Mononuclear cell (primary cell): ENCODE results near the gene NR2C2AP. TPM values are rescaled to one million over a fixed set of nuclear protein-coding genes. Genes with fewer than 3 reads are reported as not detected.

ENCODE experiments used
- H3K27me3 ChIP-seq: 2 replicates; pipeline ENCODE4 v1.6.0; 2011; ENCODE audit warnings: low read length, control low read depth; ENCODE audit not compliant: insufficient read depth
- H3K4me1 ChIP-seq: 2 replicates; pipeline ENCODE4 v1.5.1; 2011; ENCODE audit warnings: mild to moderate bottlenecking, low read length, control low read depth; ENCODE audit not compliant: insufficient read depth
- H3K4me3 ChIP-seq: 2 replicates; pipeline ENCODE4 v1.5.1; 2011; ENCODE audit warnings: mild to moderate bottlenecking, low read length, moderate library complexity
- H3K9me3 ChIP-seq: 2 replicates; pipeline ENCODE4 v1.5.1; 2011; ENCODE audit warnings: low read depth, mild to moderate bottlenecking, control low read depth, low read length
- total RNA-seq: library from RNA; depleted of rRNA; stranded (reverse); fragments of >200 nt; gene quantifications from one replicate; pipeline ENCODE4 v1.2.3, GENCODE V29; 2012

NR2C2AP gene
- 8.0 TPM for total RNA-seq

DNA sequence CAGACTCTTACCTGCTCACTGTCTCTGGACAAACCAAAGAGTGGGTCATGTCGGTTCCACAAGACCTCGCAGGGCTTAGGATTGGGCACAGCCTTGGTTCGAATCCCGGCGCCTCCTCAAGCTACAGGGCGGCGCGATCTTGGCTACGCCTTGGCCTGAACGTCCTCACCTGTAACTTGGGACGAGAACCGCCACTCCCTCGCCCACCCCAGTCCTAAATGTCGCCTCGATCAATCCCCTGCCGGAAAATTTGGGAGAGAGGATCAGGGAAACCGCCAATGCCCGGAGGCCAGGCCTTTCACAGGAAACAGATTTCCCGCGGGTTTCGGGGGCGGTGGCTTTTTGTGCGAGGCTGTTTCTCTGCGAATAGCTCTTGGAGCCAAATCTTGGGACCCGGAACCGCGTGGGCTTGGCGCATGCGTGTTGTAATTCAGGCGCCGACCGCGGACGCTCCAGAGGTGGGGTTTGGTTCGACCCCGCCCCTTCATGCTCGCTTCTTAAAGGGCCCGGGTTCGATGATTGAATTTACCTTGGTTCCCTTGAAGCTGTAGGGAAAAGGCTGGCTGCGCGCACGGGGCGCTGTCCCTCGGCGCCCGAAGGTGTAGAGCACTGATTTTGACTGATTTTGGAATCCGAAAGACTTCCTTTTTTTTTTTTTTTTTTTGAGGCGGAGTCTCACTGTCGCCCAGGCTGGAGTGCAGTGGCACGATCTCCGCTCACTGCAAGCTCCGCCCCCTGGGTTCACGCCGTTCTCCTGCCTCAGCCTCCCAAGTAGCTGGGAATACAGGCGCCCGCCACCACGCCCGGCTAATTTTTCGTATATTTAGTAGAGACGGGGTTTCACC lies at the start of gene NR2C2AP:
TSS of gene NR2C2AP (minus strand) at position 403 of the 845 bp plus-strand sequence. CDS start at position 49, 354 bp downstream.
- H3K4me1 ChIP-seq = peaks cover 26% of the 10 kb centered on the region
- H3K4me3 ChIP-seq = peak within 1 kb of the TSS; percentile 64

DNA sequence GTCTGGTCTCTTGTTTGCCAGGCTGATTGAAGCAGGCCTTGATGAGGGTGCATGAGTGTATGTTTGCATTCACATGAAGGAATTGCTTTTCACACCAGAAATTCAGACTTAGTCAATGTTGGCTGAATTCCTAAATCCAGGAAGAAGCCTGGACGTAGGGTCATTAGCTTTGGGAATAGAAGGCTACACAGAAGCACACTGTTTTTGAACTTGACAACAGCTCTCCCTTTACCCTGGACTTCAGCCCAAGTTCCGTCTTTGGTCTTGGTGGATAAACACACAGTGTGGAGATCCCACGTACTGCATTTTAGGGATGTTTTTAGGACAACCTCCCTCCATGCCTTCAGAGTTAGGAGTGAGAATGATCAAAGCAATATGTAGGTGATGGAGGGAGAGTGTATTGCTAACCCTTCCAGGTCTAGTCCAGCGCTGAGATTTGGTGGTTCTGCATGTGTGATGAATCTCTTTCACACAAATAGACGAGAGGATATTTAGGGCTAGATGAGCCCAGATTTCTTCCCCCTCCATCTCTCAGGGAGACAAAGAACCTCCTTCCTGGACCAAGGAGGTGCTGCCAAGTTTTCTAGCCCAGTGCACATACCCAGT lies 47.1 kb upstream of the NR2C2AP start:
- Histone ChIP-seq H3K9me3 (no peaks in the 10 kb centered on the region), H3K27me3 (peaks cover 3% of the 10 kb centered on the region), H3K4me1 (no peaks in the 10 kb centered on the region), H3K4me3 (no peak overlapping the region)

More for the DNA sequence above, at the start of gene NR2C2AP:
- no peaks in the 10 kb centered on the region for H3K27me3 ChIP-seq
- H3K9me3 ChIP-seq = no peaks in the 10 kb centered on the region

- Histone ChIP-seq H3K9me3 (no peaks in the 10 kb centered on the region), H3K4me1 (no peaks in the 10 kb centered on the region), H3K27me3 (no peaks in the 10 kb centered on the region), H3K4me3 (no peak overlapping the region)
Measured at GRCh38 chr19:19240476-19240875, 37.3 kb upstream of the NR2C2AP start.

DNA sequence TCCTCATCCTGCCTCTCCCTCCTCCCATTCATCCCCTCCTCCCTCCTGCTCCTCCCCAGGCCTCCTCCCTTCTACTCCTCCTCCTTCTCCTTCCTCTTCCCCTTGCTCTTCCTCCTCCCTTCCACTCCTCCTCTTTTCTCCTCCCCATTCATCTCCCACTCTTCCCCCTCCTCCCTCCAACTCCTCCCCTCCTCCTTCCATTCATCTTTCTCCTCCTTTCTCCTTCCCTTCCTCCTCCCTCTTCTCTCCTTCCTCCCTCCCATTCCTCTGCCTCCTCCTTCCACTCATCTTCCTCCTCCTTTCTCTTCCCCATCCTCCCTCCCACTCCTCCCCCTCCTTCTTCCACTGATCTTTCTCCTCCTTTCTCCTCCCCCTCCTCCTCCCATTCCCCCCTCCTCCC lies 36.5 kb upstream of the NR2C2AP start:
- Histone ChIP-seq H3K27me3 (no peaks in the 10 kb centered on the region), H3K4me3 (no peak overlapping the region), H3K9me3 (peaks cover 1% of the 10 kb centered on the region), H3K4me1 (no peaks in the 10 kb centered on the region)

DNA sequence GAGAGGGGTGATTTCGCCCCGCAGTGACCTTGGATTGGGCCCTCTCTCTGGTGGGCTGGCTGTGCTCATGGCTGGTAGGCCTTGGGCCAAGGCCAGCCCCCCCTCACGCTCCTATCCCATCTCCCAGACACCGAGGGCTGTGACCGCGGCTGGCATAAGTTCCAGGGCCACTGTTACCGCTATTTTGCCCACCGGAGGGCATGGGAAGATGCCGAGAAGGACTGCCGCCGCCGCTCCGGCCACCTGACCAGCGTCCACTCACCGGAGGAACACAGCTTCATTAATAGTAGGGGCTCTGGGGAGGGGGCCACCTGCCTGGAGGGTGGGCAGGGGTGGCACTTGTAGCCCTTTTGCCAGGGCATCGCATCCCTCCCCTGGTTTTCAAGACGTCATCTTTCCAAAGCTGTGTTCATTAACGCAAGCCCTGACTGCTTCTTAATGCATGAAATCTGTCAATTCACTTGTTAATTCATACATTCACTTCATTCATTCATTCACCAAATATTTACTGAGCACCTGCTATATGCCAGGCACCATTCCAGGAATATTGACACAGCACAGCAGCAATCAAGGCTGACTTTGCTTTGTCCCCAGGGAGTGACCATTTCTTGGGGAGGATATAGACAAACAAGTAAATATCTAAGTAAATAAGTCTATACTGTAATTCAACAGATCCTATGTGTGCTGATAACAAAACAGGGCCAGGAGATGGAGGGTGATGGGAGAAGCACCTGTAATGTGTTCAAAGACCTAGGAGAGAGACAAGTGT lies 35.1 kb upstream of the NR2C2AP start:
- Histone ChIP-seq H3K9me3 (peaks cover 11% of the 10 kb centered on the region), H3K27me3 (no peaks in the 10 kb centered on the region), H3K4me3 (no peak overlapping the region), H3K4me1 (no peaks in the 10 kb centered on the region)

GRCh38 chr19:19236173-19236572 lies 33.0 kb upstream of the NR2C2AP start:
- Histone ChIP-seq H3K4me3 (no peak overlapping the region), H3K27me3 (no peaks in the 10 kb centered on the region), H3K4me1 (no peaks in the 10 kb centered on the region), H3K9me3 (peaks cover 11% of the 10 kb centered on the region)

DNA sequence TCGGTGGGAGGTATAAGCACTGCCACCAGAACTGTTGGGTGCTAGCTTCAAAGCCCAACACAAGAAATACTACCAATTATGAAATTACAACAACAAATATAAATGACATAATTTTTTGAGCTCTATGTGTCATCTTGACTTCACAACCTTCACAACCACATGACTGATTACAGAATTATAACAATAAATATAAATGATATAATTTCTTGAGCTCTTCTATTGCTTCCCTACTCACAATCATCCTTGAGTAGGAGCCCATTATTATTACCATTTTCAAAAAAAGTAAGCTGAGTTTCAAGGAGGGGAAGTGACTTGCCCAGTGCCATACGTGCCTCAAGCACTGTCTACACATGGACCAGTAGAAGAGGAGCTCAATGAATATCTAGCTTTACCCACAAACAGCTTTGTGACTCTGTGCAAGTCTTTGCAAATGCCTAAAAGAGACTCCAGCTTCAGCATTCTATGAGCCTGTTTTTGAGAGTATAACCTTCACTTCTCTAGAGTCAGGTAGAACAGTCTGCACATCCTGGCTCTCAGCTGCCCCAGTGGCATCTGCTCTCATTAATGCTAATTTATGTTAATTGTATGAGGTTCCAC lies 31.1 kb upstream of the NR2C2AP start:
- no peaks in the 10 kb centered on the region for H3K27me3 ChIP-seq
- no peaks in the 10 kb centered on the region for H3K4me1 ChIP-seq
- peaks cover 11% of the 10 kb centered on the region for H3K9me3 ChIP-seq
- H3K4me3 ChIP-seq = no peak overlapping the region

DNA sequence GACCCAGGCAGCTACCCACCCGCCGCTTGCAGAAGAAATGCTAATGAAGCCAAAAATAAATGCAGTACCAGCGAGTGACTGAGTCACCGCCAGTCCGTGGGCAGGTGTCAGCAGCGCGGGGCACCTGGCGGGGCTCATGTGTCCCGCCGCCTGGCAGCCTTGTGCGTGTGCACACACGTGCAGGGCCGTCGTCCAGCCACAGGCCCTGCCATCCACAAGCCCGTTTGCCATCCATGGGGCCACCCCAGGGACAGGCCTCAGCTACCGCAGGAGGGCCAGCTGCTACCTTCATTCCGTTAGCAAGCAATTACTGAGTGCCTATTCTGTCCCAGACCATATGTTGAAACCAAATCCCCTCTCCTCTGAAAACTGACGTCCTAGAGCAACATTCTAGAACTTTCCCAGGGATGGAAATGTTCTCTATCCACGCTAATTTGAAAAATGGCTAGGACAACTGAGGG lies 29.1 kb upstream of the NR2C2AP start:
- no peaks in the 10 kb centered on the region for H3K27me3 ChIP-seq
- H3K4me3 ChIP-seq = no peak overlapping the region
- H3K9me3 ChIP-seq = peaks cover 11% of the 10 kb centered on the region
- no peaks in the 10 kb centered on the region for H3K4me1 ChIP-seq

DNA sequence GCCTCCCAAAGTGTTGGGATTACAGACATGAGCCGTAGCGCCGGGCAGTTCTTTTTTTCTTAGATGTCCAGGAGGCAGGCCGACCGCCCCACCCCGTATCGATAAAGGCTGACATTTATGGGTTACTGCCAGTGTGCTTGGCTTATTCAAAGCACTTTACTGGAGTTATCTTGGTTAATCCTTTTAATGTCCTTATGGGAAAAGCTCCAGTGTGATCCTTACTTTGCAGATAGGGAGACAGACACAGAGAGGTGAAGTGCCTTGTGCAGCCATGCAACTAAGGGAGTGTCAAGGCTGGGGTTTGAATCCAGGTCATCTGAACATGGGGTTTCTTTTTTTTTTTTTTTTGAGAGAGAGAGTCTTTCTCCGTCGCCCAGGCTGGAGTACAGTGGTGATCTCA lies 27.8 kb upstream of the NR2C2AP start:
- Histone ChIP-seq H3K4me3 (no peak overlapping the region), H3K27me3 (no peaks in the 10 kb centered on the region), H3K9me3 (peaks cover 11% of the 10 kb centered on the region), H3K4me1 (no peaks in the 10 kb centered on the region)

- Histone ChIP-seq H3K4me1 (peaks cover 9% of the 10 kb centered on the region), H3K27me3 (no peaks in the 10 kb centered on the region), H3K4me3 (no peak overlapping the region), H3K9me3 (peaks cover 10% of the 10 kb centered on the region)
Measured at GRCh38 chr19:19229701-19230100, 26.5 kb upstream of the NR2C2AP start.

DNA sequence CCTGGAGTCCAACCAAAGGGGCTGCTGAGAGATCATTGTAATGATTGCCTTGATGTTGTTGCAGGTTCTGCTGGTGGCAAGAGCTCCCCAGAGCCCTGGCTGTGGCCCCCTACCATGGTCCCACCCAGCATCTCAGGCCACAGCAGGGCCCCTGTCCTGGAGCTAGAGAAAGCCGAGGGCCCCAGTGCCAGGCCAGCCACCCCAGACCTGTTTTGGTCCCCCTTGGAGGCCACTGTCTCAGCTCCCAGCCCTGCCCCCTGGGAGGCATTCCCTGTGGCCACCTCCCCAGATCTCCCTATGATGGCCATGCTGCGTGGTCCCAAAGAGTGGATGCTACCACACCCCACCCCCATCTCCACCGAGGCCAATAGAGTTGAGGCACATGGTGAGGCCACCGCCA lies 24.0 kb upstream of the NR2C2AP start:
- Histone ChIP-seq H3K27me3 (peaks cover 8% of the 10 kb centered on the region), H3K9me3 (no peaks in the 10 kb centered on the region), H3K4me1 (peaks cover 11% of the 10 kb centered on the region), H3K4me3 (no peak overlapping the region)

DNA sequence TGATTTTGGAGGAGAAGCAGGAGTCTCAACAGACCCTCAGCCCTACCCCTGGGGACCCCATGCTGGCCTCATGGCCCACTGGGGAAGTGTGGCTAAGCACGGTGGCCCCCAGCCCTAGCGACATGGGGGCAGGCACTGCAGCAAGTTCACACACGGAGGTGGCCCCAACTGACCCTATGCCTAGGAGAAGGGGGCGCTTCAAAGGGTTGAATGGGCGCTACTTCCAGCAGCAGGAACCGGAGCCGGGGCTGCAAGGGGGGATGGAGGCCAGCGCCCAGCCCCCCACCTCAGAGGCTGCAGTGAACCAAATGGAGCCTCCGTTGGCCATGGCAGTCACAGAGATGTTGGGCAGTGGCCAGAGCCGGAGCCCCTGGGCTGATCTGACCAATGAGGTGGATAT lies 23.4 kb upstream of the NR2C2AP start:
- H3K4me3 ChIP-seq = no peak overlapping the region
- H3K4me1 ChIP-seq = peaks cover 11% of the 10 kb centered on the region
- H3K27me3 ChIP-seq = peaks cover 8% of the 10 kb centered on the region
- H3K9me3 ChIP-seq = no peaks in the 10 kb centered on the region

GRCh38 chr19:19226204-19226603 lies 23.0 kb upstream of the NR2C2AP start:
- Histone ChIP-seq H3K9me3 (no peaks in the 10 kb centered on the region), H3K27me3 (peaks cover 8% of the 10 kb centered on the region), H3K4me3 (no peak overlapping the region), H3K4me1 (peaks cover 11% of the 10 kb centered on the region)

- Histone ChIP-seq H3K27me3 (peaks cover 8% of the 10 kb centered on the region), H3K4me3 (peak overlapping the region; percentile 12), H3K9me3 (no peaks in the 10 kb centered on the region)
Measured at GRCh38 chr19:19224852-19225494, 21.8 kb upstream of the NR2C2AP start.

More at GRCh38 chr19:19224852-19225494, 21.8 kb upstream of the NR2C2AP start:
- peaks cover 11% of the 10 kb centered on the region for H3K4me1 ChIP-seq
